ENCODE measurements around the gene IQCH.

The IQCH gene

GRCh38 chr15:67397139-67397538 lies 142.6 kb downstream of the IQCH start:
- TF ChIP-seq CTCF (IDR thresholded peaks at IDR 0.05; ENCODE audit: low read depth, low read length) = no peak
- no peak overlapping the region for H3K4me3 ChIP-seq (ENCODE audit: low read depth, low read length)

GRCh38 chr15:67399925-67400324 lies 145.3 kb downstream of the IQCH start:
- no peak overlapping the region for H3K4me3 ChIP-seq (ENCODE audit: low read depth, low read length)
- no peak for TF ChIP-seq CTCF (IDR thresholded peaks at IDR 0.05; ENCODE audit: low read depth, low read length)

GRCh38 chr15:67400890-67401289 lies 146.3 kb downstream of the IQCH start:
- no peak overlapping the region for H3K4me3 ChIP-seq (ENCODE audit: low read depth, low read length)
- no peak for TF ChIP-seq CTCF (IDR thresholded peaks at IDR 0.05; ENCODE audit: low read depth, low read length)

- TF ChIP-seq CTCF (IDR thresholded peaks at IDR 0.05; ENCODE audit: low read depth, low read length) = no peak
- H3K4me3 ChIP-seq (ENCODE audit: low read depth, low read length) = no peak overlapping the region
Measured at GRCh38 chr15:67401336-67401735, 146.8 kb downstream of the IQCH start.

DNA sequence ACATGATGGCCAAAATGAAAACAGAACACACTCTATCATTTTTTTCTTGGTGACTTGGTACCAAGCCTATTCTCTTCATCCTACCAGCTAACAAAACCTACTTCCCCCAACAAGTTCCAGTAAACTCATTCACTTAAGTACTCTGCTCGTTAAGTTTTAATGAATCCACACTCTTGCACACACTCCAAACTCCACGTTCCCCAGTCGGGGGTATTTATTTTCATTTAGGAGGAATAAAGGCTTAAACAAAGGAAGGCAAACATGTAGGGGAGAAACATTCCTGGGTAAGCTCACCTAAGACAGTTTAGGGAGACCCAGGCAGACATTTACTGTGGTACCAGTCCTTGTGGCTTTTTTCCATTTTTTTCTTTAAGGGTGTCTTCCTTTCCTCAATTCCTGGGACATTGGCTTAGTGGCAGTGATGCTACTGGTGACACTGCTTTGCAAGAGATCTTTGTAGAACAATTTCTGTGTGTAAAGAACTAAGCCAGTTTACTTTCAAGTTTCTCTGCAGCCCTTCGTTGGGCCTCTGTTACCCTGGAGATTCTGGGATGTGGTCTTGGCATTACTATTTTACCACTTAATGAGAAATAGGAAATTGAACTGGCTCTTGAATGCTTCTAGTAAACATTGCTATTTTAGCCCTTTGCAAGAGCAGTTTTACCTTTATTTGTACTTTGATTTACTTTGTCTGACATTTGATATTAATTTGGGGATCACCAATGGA lies 149.0 kb downstream of the IQCH start:
- H3K4me3 ChIP-seq (ENCODE audit: low read depth, low read length) = no peak overlapping the region
- no peak for TF ChIP-seq CTCF (IDR thresholded peaks at IDR 0.05; ENCODE audit: low read depth, low read length)

- no peak for TF ChIP-seq CTCF (IDR thresholded peaks at IDR 0.05; ENCODE audit: low read depth, low read length)
- no peak overlapping the region for H3K4me3 ChIP-seq (ENCODE audit: low read depth, low read length)
Measured at GRCh38 chr15:67405208-67406191, 150.9 kb downstream of the IQCH start.

Data from WI38 (cell line).